Upper lobe of left lung (tissue), 6 donors: Measurements from ENCODE around the gene FNDC3A. TPM values are rescaled to one million over a fixed set of nuclear protein-coding genes. Genes with fewer than 3 reads are reported as not detected.
"Not testable (repeated sequence)": the region's sequence is repeated elsewhere in the genome, so short reads cannot be mapped to it uniquely, and the experiment has no call there.

Source experiments
- ATAC-seq, 2 donors: fragments of 200-7000 bp; cut with Tn5 transposase; one replicate each; pipeline ENCODE4 v1.9.1; 2022; ENCODE audit warnings: mild to moderate bottlenecking in 2 of 2, moderate library complexity in 2 of 2; ENCODE audit not compliant: low FRiP score in 2 of 2
- DNase-seq, 2 donors: peaks; one replicate each; pipeline ENCODE4 v3.0.0-alpha.2; 2019 to 2020
- H3K27ac ChIP-seq, 4 donors: fragments of 200-600 bp; sonication (generic); one replicate each; pipeline ENCODE4 v1.5.1; 2016 to 2019
- H3K27me3 ChIP-seq, 4 donors: fragments of 200-600 bp; sonication (generic); one replicate each; pipeline ENCODE4 v1.5.1; 2017 to 2019
- H3K36me3 ChIP-seq, 4 donors: fragments of 200-600 bp; sonication (generic); one replicate each; pipeline ENCODE4 v1.5.1; 2016 to 2019
- H3K4me1 ChIP-seq, 4 donors: fragments of 200-600 bp; sonication (generic); one replicate each; pipeline ENCODE4 v1.5.1; 2018 to 2019
- H3K4me3 ChIP-seq, 4 donors: fragments of 200-600 bp; sonication (generic); one replicate each; pipeline ENCODE4 v1.5.1; 2017 to 2019; ENCODE audit warnings: mild to moderate bottlenecking in 2 of 4, moderate library complexity in 1 of 4
- H3K9me3 ChIP-seq, 4 donors: fragments of 200-600 bp; sonication (generic); one replicate each; pipeline ENCODE4 v1.5.1; 2018 to 2019
- EP300 ChIP-seq, 4 donors: sonication (generic); formaldehyde crosslinking; IDR thresholded peaks; one replicate each; pipeline ENCODE4 v1.5.1; 2017; ENCODE audit warnings: antibody characterized with exemption in 4 of 4, control low read depth in 2 of 4
- POLR2A ChIP-seq, 4 donors: fragments of 450-650 bp; IDR thresholded peaks; one replicate each; pipeline ENCODE4 v1.5.1; 2016 to 2017; ENCODE audit warnings: antibody characterized with exemption in 4 of 4, mild to moderate bottlenecking in 2 of 4
- POLR2AphosphoS5 ChIP-seq, 2 donors: sonication (generic); formaldehyde crosslinking; IDR thresholded peaks; one replicate each; pipeline ENCODE4 v1.5.1; 2017; ENCODE audit warnings: antibody characterized with exemption in 2 of 2
- WGBS, 2 donors: methylation state at CpG; one replicate each; pipeline ENCODE4 v1.1.5; 2017 to 2018; 5-methylcytosine and 5-hydroxymethylcytosine counted together
- total RNA-seq, 6 donors: library from RNA; depleted of rRNA in 4 of 6; stranded (reverse); fragments of >200 nt in 4 of 6; gene quantifications; one replicate each; pipeline versions ENCODE4 v1.1.0 to v1.2.1, GENCODE V29; 2016 to 2021
- TF ChIP-seq, protein P1 (sequence below), 6 experiments: fragments of 450-650 bp in 4 of 6; fragments of 200-600 bp in 2 of 6; sonication (generic) in 2 of 6; IDR thresholded peaks; one replicate each; pipeline ENCODE4 v1.5.1; 2016 to 2019; ENCODE audit warnings: antibody characterized with exemption in 6 of 6
- donor health status: DM: no; HTN: no; CAD: no; lungs with moderate emphysema.
- donor health status: DM: no; HTN: yes; CAD: no; lungs with severe emphysema.

The FNDC3A gene
- total RNA-seq, 6 donors from 2014 or later, result 22.9 to 62.3 (median 44.6) TPM

DNA sequence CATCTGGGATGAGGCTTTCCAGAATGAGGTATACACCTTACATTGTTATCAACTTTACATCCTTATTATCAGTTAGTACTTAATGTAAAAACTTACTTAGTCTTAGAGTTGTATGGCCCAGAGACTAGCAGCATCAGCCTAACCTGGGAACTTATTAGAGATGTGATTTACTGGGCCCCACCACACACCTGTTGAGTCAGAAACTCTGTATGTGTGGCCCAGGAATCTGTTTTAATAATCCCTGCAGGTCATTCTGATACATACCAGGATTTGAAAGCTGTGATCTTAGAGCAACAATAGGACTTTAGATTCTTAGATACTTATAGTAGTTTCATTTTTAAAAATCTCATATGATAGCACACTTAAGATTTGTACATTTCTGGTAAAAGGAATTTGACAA, 17.4 kb downstream of the FNDC3A start:
- H3K4me1 ChIP-seq, result peaks cover 0 to 7% (median 0%) of the 10 kb centered on the region in 4 donors
- ATAC-seq (no peak), DNase-seq (no peak)
- H3K9me3 ChIP-seq, result peaks cover 0 to 8% (median 0%) of the 10 kb centered on the region in 4 donors
- H3K27me3 ChIP-seq, result no peaks in the 10 kb centered on the region
- H3K4me3 ChIP-seq, result no peak overlapping the region
- TF ChIP-seq, protein P1, sequence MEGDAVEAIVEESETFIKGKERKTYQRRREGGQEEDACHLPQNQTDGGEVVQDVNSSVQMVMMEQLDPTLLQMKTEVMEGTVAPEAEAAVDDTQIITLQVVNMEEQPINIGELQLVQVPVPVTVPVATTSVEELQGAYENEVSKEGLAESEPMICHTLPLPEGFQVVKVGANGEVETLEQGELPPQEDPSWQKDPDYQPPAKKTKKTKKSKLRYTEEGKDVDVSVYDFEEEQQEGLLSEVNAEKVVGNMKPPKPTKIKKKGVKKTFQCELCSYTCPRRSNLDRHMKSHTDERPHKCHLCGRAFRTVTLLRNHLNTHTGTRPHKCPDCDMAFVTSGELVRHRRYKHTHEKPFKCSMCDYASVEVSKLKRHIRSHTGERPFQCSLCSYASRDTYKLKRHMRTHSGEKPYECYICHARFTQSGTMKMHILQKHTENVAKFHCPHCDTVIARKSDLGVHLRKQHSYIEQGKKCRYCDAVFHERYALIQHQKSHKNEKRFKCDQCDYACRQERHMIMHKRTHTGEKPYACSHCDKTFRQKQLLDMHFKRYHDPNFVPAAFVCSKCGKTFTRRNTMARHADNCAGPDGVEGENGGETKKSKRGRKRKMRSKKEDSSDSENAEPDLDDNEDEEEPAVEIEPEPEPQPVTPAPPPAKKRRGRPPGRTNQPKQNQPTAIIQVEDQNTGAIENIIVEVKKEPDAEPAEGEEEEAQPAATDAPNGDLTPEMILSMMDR (IDR thresholded peaks at IDR 0.05), result no peak
- TF ChIP-seq POLR2A (IDR thresholded peaks at IDR 0.05) (no peak), EP300 (IDR thresholded peaks at IDR 0.05) (no peak), POLR2AphosphoS5 (IDR thresholded peaks at IDR 0.05) (no peak)
- no peaks in the 10 kb centered on the region for H3K36me3 ChIP-seq
- H3K27ac ChIP-seq, result no peak overlapping the region

DNA sequence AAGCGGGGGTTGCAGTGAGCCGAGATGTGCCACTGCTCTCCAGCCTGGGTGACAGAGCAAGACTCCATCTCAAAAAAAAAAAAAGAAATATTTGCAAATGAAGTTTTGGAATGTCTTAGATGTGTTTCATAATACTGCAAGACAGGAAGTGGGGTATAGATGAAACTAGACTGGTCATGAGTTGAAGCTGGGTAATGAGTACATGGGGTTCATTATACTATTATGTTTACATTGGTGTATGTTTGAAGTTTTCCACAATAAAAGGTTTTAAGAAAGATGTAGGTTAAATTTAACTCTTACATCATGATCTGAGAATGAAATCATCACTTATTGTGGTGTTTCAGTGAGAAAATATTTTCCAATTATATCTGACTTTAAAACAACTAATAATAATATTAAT, 19.0 kb downstream of the FNDC3A start:
- H3K4me3 ChIP-seq, result no peak overlapping the region
- DNase-seq (no peak), ATAC-seq (no peak)
- TF ChIP-seq POLR2A (IDR thresholded peaks at IDR 0.05) (no peak), POLR2AphosphoS5 (IDR thresholded peaks at IDR 0.05) (no peak)
- no peak overlapping the region for H3K27ac ChIP-seq
- H3K9me3 ChIP-seq, result peaks cover 0 to 8% (median 0%) of the 10 kb centered on the region in 4 donors
- 80 to 86% methylated on average over 2 of the region's 2 CpGs for WGBS, 2 donors
- H3K36me3 ChIP-seq, result no peaks in the 10 kb centered on the region
- peaks cover 0 to 7% (median 0%) of the 10 kb centered on the region in 4 donors for H3K4me1 ChIP-seq
- no peaks in the 10 kb centered on the region for H3K27me3 ChIP-seq

DNA sequence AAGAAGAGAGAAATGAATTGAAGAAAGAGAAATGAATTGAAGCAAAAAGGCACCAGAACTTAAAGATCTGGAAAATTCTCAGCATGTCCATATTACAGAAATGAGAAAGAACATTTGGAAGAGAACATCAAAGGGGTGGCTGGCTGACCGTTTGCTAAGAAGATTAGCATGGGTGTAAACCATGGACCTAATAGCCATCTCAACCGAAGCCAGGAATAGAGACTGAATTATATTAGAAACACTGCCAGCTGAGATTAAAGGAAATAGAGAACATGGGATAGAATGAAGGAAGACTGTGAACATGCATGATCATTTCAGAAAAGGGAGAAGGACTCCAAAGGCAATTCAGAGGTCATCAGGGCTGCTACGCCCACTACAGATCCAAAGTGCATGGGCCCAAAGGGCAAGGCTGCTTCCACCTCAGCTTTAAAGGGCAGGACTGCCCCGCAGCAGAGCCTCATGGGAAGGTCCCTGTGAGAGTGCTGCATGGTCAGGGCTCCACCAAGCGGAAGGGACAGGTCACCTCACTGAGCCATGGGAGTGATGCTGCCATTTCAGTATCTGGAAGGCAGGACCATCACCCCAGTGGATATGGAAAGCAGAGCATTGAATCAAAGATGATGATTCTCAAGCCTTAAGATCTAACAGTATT, 23.1 kb downstream of the FNDC3A start:
- DNase-seq (no peak), ATAC-seq (no peak)
- TF ChIP-seq EP300 (IDR thresholded peaks at IDR 0.05) (no peak), POLR2AphosphoS5 (IDR thresholded peaks at IDR 0.05) (no peak), POLR2A (IDR thresholded peaks at IDR 0.05) (no peak)
- TF ChIP-seq, protein P1 (IDR thresholded peaks at IDR 0.05), result no peak
- no peaks in the 10 kb centered on the region for H3K36me3 ChIP-seq
- no peak overlapping the region for H3K27ac ChIP-seq
- peaks cover 0 to 7% (median 2%) of the 10 kb centered on the region in 4 donors for H3K4me1 ChIP-seq
- no peaks in the 10 kb centered on the region for H3K27me3 ChIP-seq
- WGBS, 2 donors, result 56 to 90% methylated on average over 5 of the region's 5 CpGs
- H3K9me3 ChIP-seq, result peaks cover 6 to 13% (median 8%) of the 10 kb centered on the region in 4 donors
- H3K4me3 ChIP-seq, result no peak overlapping the region

DNA sequence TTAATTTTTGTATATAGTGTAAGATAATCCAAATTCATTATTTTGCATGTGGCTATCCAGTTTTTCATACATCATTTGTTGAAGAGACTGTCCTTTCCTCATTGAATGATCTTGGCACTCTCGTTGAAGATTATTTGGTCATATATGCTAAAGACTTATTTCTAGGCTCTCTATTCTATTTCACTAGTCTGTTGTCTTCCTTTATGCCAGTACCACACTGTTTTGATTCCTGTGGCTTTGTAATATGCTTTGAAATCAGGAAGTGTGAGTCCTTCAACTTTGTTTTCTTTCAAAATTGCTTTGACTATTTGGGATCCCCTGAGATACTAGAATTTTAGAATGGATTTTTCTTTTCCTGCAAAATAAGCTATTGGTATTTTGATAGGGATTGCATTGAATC, 24.5 kb downstream of the FNDC3A start:
- H3K27ac ChIP-seq, result no peak overlapping the region
- H3K9me3 ChIP-seq, result peaks cover 6 to 13% (median 8%) of the 10 kb centered on the region in 4 donors
- no peak overlapping the region for H3K4me3 ChIP-seq
- H3K27me3 ChIP-seq, result no peaks in the 10 kb centered on the region
- ATAC-seq (no peak), DNase-seq (no peak)
- 93 to 100% methylated on average over 1 of the region's 1 CpG for WGBS, 2 donors
- no peak for TF ChIP-seq EP300 (IDR thresholded peaks at IDR 0.05)
- no peak for TF ChIP-seq POLR2A (IDR thresholded peaks at IDR 0.05)
- no peak for TF ChIP-seq POLR2AphosphoS5 (IDR thresholded peaks at IDR 0.05)
- TF ChIP-seq, protein P1 (IDR thresholded peaks at IDR 0.05), result no peak
- H3K4me1 ChIP-seq, result peaks cover 0 to 3% (median 0%) of the 10 kb centered on the region in 4 donors
- H3K36me3 ChIP-seq, result no peaks in the 10 kb centered on the region

DNA sequence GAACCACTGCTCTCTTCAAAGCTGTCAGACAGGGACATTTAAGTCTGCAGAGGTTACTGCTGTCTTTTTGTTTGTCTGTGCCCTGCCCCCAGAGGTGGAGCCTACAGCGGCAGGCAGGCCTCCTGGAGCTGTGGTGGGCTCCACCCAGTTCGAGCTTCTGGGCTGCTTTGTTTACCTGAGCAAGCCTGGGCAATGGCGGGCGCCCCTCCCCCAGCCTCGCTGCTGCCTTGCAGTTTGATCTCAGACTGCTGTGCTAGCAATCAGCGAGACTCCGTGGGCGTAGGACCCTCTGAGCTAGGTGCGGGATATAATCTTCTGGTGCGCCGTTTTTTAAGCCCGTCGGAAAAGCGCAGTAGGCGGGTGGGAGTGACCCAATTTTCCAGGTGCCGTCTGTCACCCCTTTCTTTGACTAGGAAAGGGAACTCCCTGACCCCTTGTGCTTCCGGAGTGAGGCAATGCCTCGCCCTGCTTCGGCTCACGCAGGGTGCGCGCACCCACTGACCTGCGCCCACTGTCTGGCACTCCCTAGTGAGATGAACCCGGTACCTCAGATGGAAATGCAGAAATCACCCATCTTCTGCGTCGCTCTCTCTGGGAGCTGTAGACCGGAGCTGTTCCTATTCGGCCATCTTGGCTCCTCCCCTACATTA, 43.4 kb downstream of the FNDC3A start:
- H3K36me3 ChIP-seq, H3K27me3 ChIP-seq, H3K27ac ChIP-seq, ATAC-seq, H3K4me1 ChIP-seq, H3K4me3 ChIP-seq, H3K9me3 ChIP-seq: not testable (repeated sequence)
- DNase-seq, result peak in 1 of 2 donors; percentile 31
- 98% methylated on average over 25 of the region's 28 CpGs for WGBS, 2 donors

DNA sequence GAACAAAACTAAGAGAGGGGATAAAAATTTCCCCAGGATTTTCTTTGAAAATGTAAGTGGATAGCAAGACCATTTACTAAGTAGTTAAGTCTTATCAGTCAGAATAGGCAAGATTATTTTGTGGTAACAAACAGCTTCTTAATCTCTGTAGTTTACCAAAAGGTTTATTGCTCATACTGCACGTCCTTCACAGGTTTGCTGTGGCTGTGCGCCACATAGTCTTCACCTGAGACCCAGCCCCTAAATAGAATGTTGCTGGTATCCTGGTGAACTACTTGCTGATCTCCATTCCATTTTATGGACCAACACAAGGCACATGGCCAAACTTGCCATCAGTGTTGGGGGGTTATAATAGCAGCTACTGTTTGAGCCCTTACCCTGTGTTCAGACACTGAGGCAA, 44.6 kb downstream of the FNDC3A start:
- no peaks in the 10 kb centered on the region for H3K9me3 ChIP-seq
- H3K27ac ChIP-seq, result no peak overlapping the region
- 82 to 90% methylated on average over 2 of the region's 2 CpGs for WGBS, 2 donors
- DNase-seq (no peak), ATAC-seq (no peak)
- no peaks in the 10 kb centered on the region for H3K4me1 ChIP-seq
- TF ChIP-seq POLR2AphosphoS5 (IDR thresholded peaks at IDR 0.05) (no peak), EP300 (IDR thresholded peaks at IDR 0.05) (no peak), POLR2A (IDR thresholded peaks at IDR 0.05) (no peak)
- TF ChIP-seq, protein P1 (IDR thresholded peaks at IDR 0.05), result no peak
- no peaks in the 10 kb centered on the region for H3K27me3 ChIP-seq
- no peak overlapping the region for H3K4me3 ChIP-seq
- H3K36me3 ChIP-seq, result no peaks in the 10 kb centered on the region
